ENCODE results near the gene THSD4.

THSD4 gene

DNA sequence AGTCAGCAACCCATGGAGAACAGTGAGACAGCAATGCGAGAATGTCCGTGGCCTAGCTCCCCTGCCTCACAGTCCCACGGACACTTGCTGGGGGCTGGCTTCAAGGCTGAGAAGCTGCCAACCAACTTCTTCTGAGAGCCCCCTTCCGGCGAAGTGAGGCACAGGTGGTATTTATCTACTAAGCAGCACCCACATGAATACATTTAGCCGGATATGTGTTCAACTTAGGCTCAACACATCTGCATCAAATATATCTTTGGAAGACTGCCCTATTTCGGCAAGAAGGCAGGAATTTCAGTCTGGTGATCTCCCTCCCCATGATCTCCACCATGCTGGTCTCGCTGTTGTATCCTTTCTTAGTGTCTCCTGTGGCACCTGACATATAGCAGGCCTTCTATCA lies 354.1 kb downstream of the THSD4 start:
- no peak for DNase-seq

DNA sequence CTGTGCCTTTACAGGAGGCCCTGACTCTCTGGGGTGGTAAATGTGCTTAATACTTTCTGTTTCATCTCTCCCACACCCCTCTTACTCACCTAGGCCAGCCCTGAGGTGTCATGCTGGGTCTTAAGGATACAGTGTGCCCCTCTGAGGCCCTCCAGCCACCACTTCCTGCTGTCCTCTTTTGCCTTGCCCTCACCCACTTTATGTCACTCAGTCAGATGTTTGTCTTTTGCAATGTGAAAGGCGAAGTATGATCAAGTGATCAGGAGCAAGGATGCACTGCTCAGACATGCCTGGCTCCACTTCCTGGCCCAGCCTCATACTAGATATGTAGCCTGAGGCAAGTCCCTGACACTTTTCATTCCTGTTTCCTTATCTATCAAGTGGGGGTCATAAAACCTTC lies 356.1 kb downstream of the THSD4 start:
- DNase-seq, result no peak

DNA sequence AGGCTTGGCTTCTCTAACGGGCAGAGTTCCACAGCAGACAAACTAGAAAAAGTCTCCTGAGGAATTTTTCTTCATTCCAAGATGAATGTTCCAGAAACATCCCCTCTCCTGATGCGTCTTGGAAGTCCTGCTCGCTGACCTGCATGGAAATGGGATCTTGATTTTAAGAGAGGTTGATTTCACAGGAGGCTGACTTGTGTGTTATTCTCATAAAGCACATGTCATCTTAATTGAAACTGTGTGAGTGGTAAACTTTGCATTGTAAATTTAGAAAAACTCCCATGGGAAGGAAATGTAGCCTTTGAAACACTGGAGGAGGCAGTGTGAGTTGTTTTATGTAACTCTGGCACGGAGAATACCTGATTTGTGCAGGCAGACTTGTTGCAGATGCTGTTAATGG lies 357.3 kb downstream of the THSD4 start:
- no peak for DNase-seq

DNA sequence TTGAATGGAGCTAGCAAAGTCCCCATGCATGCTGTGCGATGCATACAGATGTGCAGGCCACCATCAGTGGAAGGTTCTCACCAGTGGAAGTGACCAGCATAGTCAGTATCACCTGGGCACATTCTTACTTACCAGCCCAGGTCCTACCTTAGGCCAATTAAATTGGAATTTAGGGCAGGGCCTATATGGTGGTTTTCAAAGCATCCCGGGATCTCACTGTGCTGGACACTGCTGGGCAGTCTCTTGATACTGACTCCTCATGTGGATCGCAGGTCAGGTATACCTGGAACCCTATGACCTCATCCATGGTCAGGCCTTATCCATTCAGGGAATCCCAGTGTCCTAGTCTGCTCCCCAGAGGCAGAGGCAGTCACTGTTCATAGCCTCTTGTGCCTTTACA lies 358.5 kb downstream of the THSD4 start:
- no peak for DNase-seq

DNA sequence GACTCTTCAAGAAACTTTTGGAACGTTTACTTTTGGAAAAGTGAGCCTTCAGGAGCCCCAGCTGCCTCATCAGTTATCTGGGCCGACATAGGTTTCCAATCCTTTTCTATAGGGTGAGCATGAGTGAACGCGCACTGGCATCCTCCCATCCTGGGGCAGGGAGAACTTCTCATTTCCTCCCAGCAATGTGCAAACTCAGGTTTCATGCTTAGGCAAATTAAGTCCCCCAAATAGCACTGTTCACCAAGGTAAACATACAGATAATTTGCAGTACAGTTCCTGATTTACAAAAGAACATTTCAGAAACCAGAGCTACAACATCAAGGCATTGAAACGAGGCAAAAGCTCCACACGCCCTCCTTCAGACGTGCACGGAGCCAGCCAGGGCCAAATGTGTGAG lies 361.6 kb downstream of the THSD4 start:
- DNase-seq, result no peak

DNA sequence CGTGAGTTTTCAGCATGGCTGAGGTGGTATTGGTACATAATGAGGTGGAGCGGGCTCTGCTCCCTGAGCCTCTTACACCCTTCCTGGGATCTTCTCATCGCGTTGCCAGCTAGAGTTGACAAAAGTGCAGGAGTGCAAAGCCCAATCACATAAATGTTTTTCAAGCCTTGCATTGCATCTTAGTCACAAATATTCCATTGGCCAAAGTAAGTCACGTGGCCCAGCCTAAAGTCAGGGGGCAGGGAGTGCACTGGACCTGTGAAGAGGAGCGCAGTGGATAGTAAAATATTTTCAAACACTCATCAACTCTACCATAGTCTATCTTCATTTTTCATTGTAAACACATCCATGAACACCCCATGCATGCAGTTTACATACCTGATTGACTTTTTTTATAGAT lies 365.3 kb downstream of the THSD4 start:
- DNase-seq, result no peak

DNA sequence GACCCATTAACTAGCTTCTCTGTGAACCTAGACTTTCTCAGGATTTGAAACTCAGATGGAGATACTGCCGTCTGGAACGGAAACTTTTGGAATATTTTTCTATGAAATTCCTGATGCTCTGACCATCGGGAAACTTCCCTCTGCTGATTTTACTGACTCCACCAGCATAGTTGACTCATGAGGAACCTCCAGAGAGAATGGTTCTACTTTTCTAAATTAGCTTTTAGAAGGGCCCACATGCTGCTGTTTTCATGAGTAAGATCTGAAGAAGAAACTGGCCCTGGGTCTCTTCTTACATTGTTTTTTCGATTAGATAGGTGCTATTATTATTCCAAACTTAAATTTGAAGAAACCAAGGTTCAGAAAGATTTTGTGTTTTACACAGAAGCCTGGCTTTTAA lies 368.8 kb downstream of the THSD4 start:
- no peak for DNase-seq

DNA sequence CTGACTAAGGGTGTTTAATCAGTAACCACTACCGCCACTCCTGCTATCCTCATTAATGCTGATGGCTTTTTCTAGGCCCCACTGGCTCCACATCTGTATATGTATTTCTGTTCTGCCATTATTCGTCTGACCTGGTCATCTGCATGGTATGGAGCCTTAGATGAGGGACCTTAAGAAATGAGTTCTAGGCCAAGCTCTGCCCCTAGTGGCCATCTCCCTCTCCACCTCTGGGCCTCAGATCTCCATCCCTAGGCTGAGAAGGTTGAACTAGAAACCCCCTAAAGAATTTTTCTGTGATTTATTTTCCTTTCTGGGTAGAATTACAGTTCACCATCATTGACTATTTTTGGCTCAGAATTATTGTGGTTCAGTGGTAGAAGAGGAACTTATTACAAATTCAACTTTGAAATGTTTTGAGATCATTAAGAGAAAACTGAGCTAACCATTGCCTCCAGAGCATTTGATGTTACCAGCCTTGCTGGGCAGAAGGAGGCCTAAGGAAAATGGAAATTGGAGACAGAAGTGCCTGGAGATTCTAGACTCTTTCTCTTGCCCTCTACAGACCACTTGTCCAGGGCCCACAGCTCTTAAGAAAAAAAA lies 369.9 kb downstream of the THSD4 start:
- no peak for DNase-seq

DNA sequence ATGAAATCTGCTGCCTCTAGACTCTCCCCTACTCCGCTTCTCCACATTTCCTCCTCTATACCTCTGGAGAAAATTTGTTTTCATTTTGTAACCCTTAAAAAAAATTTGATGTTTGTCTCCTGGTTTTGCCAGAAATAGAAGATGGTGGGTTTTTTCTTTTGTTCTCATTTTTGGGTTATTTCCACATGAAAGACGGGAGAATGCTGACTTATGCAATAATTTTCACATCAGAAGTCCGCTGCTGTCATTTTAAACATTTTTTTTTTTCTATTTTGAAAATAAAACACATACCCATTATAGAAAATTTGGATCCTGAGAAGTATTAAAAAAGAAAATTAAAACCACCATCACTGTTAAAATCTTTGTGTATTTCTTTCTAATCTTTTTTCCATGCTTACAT lies 374.3 kb downstream of the THSD4 start:
- no peak for DNase-seq

DNA sequence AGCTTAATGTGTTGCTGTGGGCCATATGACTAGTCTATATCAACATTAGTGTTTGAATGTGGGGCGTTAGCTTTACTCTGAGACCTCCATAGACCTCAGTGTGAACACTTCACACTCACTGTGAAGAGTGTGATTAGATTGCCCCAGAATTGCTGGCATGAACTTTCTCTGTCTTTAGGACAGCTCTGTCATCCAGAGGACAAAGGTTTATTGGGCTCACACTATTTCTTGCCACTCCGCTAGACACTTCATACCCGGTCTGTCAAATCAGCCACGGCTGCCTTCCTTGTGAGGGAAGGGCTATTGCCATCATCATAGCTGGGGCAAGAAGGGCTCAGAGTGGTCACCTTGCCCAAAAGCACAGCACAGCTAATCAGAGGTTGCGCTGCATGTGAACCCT lies 378.3 kb downstream of the THSD4 start:
- no peak for DNase-seq

DNA sequence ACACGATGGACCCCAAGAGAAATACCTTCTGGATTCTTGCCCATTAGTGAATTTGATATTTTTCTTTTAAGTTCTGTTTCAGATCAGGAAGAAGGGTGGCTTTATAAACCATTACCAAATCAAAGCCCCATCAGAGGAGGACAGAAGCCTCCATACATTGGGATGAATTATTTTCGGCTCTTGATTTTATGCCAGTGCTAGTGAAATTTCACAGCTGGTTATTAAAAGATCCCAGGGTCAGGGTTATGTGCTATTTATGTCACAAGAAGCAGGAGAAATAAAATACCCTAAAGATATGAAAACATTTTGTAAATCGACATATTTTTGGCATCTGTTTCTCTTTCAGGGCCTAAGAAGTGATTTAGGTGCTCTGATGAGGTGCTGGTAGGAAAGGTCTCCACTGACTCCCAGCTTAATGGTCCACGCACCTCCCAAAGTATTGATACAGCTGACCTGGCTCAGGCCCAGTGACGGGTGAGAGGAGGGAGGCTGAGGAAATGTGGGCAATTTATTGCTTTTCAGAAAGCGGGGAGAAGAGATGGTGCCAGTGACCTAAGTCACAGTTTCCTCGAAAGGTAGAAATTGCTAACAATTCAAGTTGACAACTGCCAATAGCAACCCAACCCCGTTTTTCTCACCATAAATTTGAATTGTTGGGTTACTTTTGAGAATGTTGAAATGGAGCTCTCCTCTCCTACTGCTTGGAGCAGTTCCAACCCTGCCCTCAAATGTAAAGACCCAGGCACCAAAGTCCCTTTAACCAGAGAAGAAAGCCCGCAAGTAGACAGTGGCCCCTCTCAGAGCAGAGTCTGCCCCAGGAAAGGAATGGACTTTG lies 379.5 kb downstream of the THSD4 start:
- no peak for DNase-seq

DNA sequence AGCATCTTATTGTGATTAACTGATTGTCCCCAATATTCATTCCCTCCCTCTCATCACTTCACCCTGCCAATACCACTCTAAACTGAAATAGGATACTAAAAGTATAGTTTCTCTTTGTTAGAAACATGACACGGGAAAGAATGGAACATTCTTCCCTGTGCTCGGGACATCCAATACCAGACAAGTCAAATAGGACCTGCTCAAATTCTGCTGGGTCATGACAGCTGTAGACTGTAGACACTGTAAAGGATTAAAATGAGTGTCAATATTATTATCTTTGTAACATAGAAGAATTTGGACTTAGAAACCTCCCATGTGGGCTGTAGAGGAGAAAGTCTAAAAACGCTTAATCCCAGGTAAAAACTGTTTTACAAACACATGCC lies 380.1 kb downstream of the THSD4 start:
- DNase-seq, result no peak

DNA sequence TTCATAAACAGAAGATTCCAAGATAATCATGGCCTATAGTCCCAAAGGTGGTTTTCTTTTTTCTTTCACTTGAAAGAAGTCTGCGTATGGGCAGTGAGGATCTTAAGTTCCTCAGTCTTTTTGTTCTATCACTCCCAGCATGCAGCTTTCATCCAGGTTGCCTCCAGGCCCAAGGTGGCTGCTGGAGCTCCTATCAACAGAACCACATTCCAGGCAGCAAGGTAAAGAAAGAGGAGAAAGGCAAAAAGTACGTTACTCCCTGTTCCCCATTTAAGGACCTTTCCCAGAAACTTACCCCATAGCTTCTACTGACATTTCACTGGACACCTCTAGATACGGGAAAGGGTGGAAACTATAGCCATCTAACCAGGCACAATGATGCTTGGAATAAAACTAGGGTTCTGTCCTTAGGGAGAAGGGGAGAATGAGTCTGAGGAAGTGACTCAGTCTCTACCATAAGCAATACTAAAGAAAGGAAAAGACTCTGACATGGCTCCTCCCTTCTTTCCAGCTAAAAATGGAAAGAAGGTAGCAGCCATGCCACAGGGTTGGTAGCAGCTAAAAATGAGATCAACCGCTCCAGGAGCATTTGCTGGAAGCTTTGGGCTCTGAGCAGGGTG lies 381.2 kb downstream of the THSD4 start:
- DNase-seq, result no peak

DNA sequence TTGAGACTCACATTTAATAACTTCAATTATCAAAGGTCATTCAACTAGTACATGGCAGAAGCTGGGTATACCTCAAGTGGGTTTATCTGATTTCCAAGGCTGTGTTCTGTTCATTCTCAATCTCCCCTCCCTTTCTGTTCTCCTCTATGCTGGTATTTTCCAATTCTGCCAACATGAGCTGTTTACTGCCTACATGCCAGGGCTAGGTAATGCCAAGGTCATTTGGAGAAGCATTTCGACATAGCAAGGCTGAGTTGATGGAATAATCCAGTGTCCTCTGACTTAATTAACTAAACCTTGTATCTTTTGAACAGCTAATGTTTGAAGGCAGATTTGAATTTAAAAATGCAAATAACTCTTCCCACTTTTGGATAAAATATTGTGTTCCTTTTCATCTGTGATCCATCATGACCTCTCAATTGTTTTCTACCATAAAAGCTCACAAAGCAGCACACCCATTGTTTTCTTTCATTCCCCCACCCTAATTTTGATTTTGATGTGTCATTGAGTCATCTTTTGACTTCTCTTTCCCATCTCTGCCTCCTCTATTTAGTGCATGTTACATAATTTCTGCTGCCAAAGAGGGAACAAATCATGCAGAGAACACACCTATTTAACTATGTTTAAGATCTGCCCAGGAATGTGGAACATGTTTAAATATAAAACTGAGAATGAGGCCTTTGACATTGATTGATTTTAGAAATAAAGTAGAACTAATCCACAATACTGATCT lies 386.2 kb downstream of the THSD4 start:
- DNase-seq, result no peak

DNA sequence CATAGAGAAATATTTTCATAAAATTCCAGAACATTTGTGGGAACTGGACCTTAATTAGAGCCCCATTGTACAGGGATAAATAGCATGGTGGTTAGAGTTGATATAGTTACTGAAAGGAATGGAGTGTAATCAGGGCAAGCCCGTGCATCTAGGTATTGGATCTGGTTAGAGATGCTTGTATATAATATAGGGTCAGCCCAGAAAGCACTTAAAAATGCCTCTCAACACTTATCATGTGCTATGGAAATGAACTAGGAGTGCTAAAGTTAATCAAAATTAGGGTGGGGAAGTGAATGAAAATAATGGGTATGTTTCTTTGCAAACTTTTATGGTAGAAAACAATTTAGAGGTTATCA lies 386.8 kb downstream of the THSD4 start:
- no peak for DNase-seq

DNA sequence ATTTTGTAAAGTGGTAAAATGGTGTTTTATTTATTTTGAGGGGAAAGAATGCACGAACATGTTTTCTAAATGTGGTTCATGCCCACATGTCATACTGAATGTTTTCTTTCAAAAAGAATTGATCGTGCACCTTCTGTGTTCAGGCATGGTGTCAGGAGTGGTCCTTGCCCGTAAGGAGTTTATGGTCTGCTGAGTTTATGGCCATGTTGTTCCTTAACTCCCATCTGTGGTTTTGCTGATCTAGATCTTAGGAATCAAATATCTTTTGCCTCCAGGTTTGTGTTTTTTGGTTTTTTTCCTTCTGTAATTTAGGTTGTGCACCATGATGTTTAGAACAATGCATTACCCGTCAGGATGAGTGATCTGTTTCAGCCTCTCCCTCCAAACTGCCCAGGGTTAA lies 390.7 kb downstream of the THSD4 start:
- no peak for DNase-seq

DNA sequence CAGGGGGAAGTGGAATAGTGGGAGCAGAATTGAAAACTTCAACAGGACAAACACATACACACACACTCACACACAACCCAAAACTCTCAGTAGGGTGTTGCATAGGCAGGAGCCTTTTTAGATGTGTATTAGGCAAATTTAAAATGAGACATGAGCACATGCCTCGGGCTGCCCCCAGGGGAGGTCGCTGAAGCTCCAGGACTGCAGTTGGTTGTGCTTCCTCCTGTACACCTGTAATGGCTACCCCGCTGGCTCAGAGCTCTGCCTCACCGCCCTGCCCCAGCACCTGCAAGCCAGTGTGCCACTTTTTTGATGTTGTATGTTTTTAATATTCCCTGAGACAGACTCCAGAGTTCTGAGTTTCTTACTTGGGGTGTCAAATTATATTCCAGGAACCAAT lies 391.7 kb downstream of the THSD4 start:
- no peak for DNase-seq

DNA sequence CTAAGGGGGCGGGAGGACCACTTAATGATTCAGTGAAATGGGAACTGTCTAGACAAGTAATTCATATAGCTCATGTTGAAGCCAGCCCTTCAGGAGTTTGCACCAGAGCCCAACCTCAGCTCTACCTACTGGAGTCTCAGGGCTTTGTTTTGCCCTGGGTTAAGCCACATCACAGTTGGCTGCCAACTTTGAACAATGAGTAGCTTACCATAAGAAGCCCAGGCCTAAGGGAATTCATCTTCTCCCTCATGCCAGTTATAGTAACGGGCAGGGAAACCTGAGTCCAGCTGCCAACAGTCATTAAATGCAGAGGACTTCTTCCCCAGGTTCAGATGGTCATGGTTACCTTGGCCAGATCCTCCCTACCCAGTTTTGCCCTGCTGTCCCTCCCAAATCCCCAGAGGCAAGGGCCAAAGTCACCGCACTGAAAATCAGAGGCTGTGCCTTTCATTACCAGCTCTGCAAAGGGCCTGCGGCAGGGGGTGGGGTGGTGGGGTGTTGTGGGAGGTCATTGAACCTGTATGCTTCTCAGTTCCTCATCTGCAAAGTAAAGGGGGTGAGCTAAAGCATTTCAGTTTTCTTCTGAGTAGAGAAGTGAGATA lies 392.9 kb downstream of the THSD4 start:
- no peak for DNase-seq

DNA sequence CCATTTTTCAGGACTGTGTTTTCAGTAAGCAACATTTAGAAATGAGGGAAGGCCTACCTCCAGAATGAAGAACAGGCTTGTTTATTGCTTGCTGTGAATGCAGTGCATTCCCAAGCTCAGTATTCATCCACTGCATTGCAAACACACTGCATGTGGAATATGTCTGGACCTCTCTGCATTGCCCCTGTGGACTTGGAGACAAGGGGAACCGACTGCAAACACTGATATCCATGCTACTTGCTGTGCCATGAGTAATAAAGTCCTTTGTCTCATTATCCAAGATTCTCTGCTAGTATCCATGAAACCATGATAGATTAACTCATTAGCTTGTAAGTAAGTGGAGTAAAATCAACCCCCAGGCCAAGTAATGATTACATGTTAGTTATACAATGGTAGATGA lies 393.9 kb downstream of the THSD4 start:
- DNase-seq, result no peak

DNA sequence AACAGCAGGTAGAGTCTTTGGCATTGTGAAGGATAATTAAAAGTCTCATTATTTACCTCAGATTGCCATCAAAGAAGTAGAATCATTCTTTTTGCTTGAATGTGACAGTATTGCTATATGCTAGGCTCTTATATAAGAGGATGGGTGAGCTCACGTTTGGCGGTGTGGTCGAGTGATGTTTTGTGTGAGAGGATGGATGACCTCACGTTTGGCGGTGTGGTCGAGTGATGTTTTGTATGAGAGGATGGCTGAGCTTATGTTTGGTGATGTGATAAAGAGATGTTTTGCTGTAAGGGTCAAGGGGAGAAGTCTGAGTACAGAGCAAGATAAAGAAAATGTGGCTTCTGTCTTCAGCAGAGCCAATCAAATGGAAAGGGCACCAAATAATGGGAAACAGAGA lies 395.5 kb downstream of the THSD4 start:
- DNase-seq, result no peak

DNA sequence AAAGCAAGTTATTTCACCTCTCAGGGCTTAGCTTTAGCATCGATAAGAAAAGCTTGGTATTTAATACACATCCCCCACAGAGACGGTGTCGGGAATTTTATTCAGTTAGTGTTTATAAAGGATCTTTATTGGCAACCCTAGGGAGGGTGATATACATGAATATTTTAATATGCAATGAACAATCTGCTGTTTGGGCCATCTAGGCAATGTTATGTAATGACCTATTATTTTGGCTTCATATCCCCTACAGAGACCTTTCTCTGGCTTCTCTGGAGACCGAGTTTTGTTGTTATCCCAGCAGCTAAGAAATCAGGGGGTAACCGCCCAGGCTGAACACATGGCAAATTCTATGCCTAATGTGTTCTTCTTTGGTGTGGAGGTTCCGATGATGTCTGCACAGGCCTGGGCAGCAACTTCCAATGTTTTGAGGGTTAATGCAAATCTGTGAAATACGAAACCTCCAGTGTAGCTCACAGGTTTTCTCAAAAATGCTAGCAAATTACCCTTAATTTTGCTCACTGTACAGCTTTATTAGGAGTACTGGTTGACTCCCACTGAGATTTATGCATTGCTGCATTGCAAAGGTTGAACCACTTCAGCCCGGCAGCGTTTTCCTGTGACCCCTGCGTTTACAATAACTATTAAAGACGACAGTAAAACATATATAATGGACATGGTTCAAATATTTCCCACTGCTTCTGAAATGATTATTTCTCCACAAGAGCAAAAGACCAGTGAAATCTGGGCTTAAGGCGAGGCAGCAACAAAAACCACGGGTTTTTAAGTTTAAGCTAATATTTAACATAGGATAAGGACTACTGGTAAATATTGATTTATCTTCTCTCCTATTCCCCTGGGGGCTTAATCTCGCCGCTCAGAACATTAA lies 396.8 kb downstream of the THSD4 start:
- DNase-seq, result no peak

DNA sequence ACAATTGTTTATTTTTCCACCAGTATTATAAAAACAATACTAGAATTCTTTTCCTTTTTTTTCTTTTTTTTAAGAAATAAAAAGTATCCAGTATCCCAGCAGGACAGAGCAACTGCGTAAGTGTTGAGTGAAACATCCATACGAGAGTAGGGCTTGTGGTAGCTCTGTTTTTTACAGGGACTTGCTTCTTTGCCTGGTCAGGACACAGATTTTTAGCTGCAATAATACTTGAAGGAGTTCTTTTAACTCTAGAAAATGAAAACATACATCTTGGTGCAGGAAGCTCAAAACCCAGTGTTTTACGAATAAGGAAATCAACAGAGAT lies 397.4 kb downstream of the THSD4 start:
- DNase-seq, result no peak

Measured in T-helper 9 cell (primary cell).